ENCODE data around the gene SLC25A25.

- TF ChIP-seq USF2 (IDR thresholded peaks at IDR 0.05; ENCODE audit: low read length) (no peak), FOSL1 (IDR thresholded peaks at IDR 0.05; ENCODE audit: insufficient read depth, low read depth, low read length) (no peak), CTCF (IDR thresholded peaks at IDR 0.05; ENCODE audit: control extremely low read depth in 1 of 3, insufficient read depth in 1 of 3, low read depth in 1 of 3, low read length in 3 of 3) (no peak), MAX (IDR thresholded peaks at IDR 0.05) (no peak), RFX5 (IDR thresholded peaks at IDR 0.05; ENCODE audit: borderline replicate concordance, low read depth, low read length) (no peak), TAF1 (IDR thresholded peaks at IDR 0.05; ENCODE audit: low read depth, low read length) (no peak), EZH2 (IDR thresholded peaks at IDR 0.05; ENCODE audit: low read depth, low read length, severe bottlenecking) (no peak), GTF2F1 (IDR thresholded peaks at IDR 0.05; ENCODE audit: borderline replicate concordance, low read depth, low read length) (no peak), EGR1 (IDR thresholded peaks at IDR 0.05; ENCODE audit: borderline replicate concordance, low read depth, low read length) (no peak), POLR2AphosphoS5 (IDR thresholded peaks at IDR 0.05; ENCODE audit: low read depth, low read length) (no peak), JUND (IDR thresholded peaks at IDR 0.05; ENCODE audit: low read length) (no peak), YY1 (IDR thresholded peaks at IDR 0.05; ENCODE audit: low read depth, low read length) (no peak), KDM5A (IDR thresholded peaks at IDR 0.05; ENCODE audit: low read length) (no peak), SP1 (IDR thresholded peaks at IDR 0.05; ENCODE audit: low read depth, low read length) (no peak)
These were observed 32.5 kb downstream of the SLC25A25 start for GRCh38 chr9:128100581-128100980.
